ENCODE measurements around the gene MYADML2.

DNA sequence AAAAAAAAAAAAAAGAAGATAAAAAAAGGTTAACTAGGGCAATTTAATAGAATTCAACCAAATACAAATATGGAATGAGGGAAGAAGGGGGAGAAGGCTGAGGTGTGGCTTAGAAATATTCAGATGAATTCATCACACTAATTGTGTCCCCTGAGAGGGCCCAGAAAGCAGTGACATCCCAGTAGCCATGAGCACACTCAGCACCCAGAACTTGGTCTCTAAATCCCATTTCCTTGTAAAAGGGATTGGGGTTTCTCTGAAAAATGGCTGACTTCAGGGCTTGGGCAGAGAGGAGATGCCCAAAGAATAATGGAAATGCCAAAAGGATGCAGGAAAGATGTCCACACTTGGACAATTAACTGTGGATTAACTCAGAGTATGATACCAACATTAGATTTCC is 26.4 kb upstream of the MYADML2 start:
- no peak for TF ChIP-seq GATA2 (IDR thresholded peaks at IDR 0.05; ENCODE audit: low read depth, low read length)
- TF ChIP-seq GATA3 (IDR thresholded peaks at IDR 0.05; ENCODE audit: low read depth, low read length): no peak

All from SH-SY5Y (cell line).